LHCN-M2 (cell line): ENCODE data around the gene FRMD4A. TPM values are rescaled to one million over a fixed set of nuclear protein-coding genes. Genes with fewer than 3 reads are reported as not detected.
A peak's percentile ranks its signal among the peaks of the same experiment; 100 is the strongest.

Source experiments
- DNase-seq: peaks from one replicate; pipeline ENCODE4 v3.0.0-alpha.2; 2012; ENCODE audit warnings: low read depth
- polyA plus RNA-seq: library from polyadenylated mRNA; unstranded; fragments of >200 nt; gene quantifications from one replicate; pipeline ENCODE4 v1.2.1, GENCODE V29; 2012; ENCODE audit warnings: missing spikeins
- total RNA-seq: library from RNA; depleted of rRNA; stranded (reverse); fragments of >200 nt; gene quantifications from 2 replicates; pipeline ENCODE4 v1.2.3, GENCODE V29; 2014; rRNA removed

The FRMD4A gene
- 34.8 and 39.0 TPM in 2 replicates for total RNA-seq
- 57.1 TPM for polyA plus RNA-seq

GRCh38 chr10:14330388-14331061 lies at the start of gene FRMD4A:
Gene FRMD4A, minus strand, starts transcription at chr10:14330924.
- no peak for DNase-seq

GRCh38 chr10:14379556-14380280 lies 49.0 kb upstream of the FRMD4A start:
- DNase-seq = peak; percentile 91

- no peak for DNase-seq
These were observed 47.8 kb upstream of the FRMD4A start for GRCh38 chr10:14378387-14378960.

GRCh38 chr10:14377591-14378175 lies 47.0 kb upstream of the FRMD4A start:
- DNase-seq = no peak

GRCh38 chr10:14374745-14375445 lies 44.2 kb upstream of the FRMD4A start:
- DNase-seq = no peak

GRCh38 chr10:14372606-14373005 lies 41.9 kb upstream of the FRMD4A start:
- no peak for DNase-seq

- DNase-seq = peak; percentile 78
These were observed 40.9 kb upstream of the FRMD4A start for GRCh38 chr10:14371581-14371980.

- DNase-seq = no peak
These were observed 40.2 kb upstream of the FRMD4A start for GRCh38 chr10:14370894-14371293.

- DNase-seq = no peak
These were observed 39.2 kb upstream of the FRMD4A start for GRCh38 chr10:14369906-14370305.

GRCh38 chr10:14366760-14367159 lies 36.0 kb upstream of the FRMD4A start:
- DNase-seq = peak; percentile 39

- no peak for DNase-seq
These were observed 34.5 kb upstream of the FRMD4A start for GRCh38 chr10:14365266-14365665.

- DNase-seq = no peak
These were observed 31.4 kb upstream of the FRMD4A start for GRCh38 chr10:14362104-14362503.

- DNase-seq = no peak
These were observed 30.2 kb upstream of the FRMD4A start for GRCh38 chr10:14360961-14361360.

GRCh38 chr10:14360515-14360914 lies 29.8 kb upstream of the FRMD4A start:
- DNase-seq = no peak

GRCh38 chr10:14358886-14359573 lies 28.3 kb upstream of the FRMD4A start:
- DNase-seq = no peak

GRCh38 chr10:14356921-14357320 lies 26.2 kb upstream of the FRMD4A start:
- DNase-seq = peak; percentile 83

- no peak for DNase-seq
These were observed 25.0 kb upstream of the FRMD4A start for GRCh38 chr10:14355750-14356149.

GRCh38 chr10:14353291-14353913 lies 22.7 kb upstream of the FRMD4A start:
- no peak for DNase-seq

GRCh38 chr10:14350006-14350405 lies 19.3 kb upstream of the FRMD4A start:
- DNase-seq = no peak

GRCh38 chr10:14349081-14349480 lies 18.4 kb upstream of the FRMD4A start:
- DNase-seq = no peak

GRCh38 chr10:14345262-14345661 lies 14.5 kb upstream of the FRMD4A start:
- no peak for DNase-seq
